SW 1271 (cell line): ENCODE results near the gene CECR2.
A peak's percentile ranks its signal among the peaks of the same experiment; 100 is the strongest.

Experiments used
- DNase-seq, 2 experiments: peaks; one replicate each; lab custom pipeline; 2025; lab: John Stamatoyannopoulos, UW

Gene CECR2

GRCh38 chr22:17470880-17471500, 101.7 kb downstream of the CECR2 start:
- DNase-seq = no peak

- DNase-seq = no peak
Observed at GRCh38 chr22:17471886-17472535, 102.8 kb downstream of the CECR2 start.

GRCh38 chr22:17472932-17473331, 103.7 kb downstream of the CECR2 start:
- DNase-seq = no peak

DNA sequence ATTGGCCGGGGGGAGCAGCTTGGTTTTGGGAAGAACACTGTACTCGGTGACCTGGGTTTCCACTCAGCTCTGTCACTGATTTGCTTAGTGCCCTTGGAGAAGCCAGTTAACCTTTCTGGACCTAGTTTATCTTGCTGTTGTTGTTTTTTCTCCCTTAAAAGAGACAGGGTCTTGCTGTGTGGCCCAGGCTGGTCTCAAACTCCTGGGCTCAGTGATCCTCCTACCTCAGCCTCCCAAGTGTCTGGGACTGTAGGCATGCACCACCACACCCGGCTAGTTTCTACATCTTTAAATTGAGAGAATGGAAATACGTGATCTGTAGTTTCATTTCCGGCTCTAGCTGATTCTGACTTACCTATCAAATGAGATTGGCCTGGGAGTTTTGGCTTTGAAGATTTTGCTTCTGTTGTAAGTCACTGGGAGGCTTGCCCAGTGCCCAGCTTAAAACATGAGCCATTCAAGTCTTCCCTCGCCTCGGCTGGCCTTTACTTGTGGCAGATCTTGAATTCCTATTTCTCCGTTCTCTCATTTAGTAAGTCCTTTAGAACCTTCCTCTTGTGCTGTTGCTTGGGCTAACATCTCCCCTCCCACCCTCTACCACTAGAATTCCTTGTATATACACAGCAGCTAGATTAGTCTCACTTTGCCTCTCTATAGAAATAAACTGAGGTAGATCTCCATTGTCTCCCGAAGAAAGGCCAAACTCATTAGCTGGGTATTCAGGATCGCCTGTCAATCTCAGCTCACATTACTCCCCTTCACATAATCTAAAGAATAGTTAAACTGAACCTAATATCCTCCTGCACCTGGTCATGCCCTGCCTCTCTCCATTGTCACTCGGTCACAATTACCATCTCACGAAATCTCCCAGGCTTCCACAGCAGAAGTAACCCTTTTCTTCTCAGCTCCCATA, 106.3 kb downstream of the CECR2 start:
- no peak for DNase-seq

DNA sequence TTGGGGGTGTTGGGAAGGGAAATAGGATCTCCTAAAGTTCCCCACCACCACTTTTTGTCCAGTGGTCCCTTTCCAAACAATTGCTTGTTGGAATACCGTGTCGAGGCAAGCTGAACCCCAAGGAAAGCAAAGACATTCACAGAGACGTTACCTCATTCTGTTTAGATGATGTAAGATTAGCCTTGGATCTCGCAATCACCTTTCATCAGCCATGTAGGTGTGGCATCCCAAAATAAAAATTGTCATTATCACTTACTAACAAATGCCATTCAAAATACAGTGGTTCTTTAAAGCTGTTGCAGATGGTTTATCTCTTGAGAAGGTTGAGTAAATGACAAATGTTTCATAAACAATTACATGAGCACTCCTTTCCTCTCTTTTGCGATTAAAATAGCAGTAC, 107.6 kb downstream of the CECR2 start:
- no peak for DNase-seq

DNA sequence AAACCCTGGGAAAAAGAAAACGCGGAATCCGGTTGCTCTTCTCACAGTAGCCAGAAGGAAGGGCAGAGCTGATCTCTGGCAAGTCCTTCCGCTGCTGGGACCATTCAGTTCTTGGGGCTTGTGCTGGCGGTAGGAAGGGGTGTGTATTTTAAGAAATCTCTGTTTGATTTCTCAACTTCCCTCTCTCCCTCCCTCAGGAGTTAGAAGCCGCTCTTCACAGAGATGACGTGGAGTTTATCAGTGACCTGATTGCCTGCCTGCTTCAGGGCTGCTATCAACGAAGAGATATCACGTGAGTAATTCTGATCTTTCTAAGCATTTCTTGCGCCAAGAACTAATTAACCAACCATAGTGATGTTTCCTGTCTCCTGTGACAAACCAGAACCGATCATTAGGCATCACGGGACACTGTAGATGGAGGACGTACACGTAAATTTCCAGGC, 108.2 kb downstream of the CECR2 start:
- no peak for DNase-seq

- DNase-seq = no peak
Observed at GRCh38 chr22:17479135-17479534, 109.9 kb downstream of the CECR2 start.

- DNase-seq = no peak
Observed at GRCh38 chr22:17481424-17481823, 112.2 kb downstream of the CECR2 start.

DNA sequence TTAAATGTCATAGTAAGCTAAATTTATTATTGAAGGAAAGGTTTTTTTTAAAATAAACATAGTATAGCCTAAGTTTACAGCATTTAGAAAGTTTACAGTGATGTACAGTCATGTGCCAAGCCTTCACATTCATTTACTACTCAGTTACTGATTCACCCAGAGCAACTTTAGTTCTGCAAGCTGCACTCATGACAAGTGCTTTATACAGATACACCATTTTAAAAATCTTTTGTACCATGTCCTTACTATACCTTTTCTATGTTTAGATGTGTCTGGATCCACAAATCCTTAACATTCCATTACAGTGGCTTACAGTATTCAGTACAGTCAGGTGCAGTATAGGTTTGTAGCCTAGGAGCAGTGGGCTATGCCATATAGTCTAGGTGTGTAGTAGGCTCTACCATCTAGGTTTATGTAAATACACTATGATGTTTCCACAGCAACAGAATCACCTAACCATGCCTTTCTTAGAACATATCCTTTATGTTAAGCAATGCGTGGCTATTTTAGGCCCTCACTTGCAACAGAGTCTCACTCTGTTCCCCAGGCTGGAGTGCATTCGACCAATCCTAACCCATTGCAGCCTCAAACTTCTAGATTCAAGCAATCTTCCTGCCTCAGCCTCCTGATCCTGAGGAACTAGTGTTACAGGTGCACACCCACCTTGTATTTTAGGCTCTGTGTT, 114.6 kb downstream of the CECR2 start:
- no peak for DNase-seq

GRCh38 chr22:17484608-17485007, 115.3 kb downstream of the CECR2 start:
- DNase-seq = no peak

DNA sequence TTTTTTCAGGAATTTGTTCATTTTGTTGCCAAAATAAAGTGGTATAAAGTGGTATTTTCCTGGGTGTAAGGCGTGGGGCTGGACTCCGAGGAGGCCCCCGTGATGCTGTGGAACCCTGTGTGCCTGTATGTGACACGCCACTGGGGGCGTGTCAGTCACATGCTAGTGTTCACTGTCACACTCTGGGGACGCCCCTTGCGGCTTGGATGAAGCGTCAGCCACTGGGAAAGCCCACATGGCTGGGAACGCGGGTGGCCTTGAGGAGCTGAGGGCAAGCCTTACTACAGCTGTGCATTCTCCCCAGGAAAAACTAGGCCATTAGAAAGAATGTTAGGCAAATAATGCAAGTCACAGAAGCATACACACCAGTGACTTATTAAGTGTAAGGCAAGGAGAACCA, 117.1 kb downstream of the CECR2 start:
- DNase-seq = no peak

DNA sequence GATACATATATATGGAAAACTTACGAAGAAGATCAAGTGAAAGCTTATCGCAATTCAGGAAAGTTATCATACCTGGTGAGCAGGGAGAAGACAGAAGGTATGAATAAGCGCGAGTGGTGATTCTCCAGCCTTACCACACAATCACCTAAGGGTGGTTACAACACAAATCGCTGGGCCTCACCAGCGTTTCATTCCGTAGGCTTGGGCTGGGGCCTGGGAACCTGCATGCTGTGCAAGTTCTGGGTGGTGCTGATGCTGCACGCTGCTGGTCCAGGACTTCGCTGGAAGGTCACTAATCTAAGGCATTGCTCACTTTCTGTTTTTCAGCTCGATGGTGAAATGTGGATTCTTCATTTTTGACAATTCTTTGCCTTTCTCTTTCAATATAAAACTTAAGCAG, 117.5 kb downstream of the CECR2 start:
- DNase-seq = no peak

DNA sequence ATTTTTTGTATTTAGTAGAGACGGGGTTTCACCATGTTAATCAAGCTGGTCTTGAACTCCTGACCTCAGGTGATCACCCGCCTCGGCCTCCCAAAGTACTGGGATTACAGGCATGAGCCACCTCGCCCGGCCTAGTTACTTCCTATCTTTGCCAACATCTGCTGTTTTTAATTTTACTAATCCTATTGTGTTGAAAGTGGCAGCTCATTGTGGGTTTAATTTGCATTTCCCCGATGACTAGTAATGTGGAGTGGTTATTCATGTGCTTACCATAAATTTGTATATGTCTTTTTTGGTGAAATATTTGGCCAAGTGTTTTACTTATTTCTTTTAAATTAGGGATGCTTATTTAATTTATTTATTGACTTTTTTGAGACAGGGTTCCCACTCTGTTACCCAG, 119.8 kb downstream of the CECR2 start:
- no peak for DNase-seq

DNA sequence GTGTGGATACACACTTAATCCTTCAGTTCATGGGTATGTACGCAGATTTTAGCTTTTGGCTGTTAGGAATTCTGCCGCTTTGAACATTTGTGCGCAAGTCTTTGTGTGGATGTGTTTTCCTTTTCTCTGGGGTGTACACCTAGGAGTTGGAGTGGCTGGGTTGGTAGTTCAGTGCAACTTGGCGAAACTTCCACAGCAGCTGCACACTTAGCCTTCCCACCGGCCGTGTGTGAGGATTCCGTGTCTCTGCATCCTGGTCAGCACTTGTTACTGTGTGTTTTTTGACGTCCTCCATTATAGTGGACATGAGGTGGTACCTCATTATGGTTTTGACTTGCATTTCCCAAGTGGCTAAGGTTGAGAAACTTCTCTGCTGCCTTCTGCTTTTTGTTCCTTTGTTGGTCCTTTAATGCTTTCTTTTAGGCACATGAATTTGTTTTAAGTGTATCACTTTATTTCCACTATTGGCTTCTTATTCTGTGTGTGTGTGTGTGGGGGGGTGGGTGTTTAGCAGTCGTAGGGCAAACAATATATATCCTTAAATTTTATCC, 121.9 kb downstream of the CECR2 start:
- no peak for DNase-seq

- DNase-seq = no peak
Observed at GRCh38 chr22:17492247-17492646, 123.0 kb downstream of the CECR2 start.

GRCh38 chr22:17493419-17493981, 124.2 kb downstream of the CECR2 start:
- DNase-seq = no peak

- no peak for DNase-seq
Observed at GRCh38 chr22:17496841-17497240, 127.6 kb downstream of the CECR2 start.

DNA sequence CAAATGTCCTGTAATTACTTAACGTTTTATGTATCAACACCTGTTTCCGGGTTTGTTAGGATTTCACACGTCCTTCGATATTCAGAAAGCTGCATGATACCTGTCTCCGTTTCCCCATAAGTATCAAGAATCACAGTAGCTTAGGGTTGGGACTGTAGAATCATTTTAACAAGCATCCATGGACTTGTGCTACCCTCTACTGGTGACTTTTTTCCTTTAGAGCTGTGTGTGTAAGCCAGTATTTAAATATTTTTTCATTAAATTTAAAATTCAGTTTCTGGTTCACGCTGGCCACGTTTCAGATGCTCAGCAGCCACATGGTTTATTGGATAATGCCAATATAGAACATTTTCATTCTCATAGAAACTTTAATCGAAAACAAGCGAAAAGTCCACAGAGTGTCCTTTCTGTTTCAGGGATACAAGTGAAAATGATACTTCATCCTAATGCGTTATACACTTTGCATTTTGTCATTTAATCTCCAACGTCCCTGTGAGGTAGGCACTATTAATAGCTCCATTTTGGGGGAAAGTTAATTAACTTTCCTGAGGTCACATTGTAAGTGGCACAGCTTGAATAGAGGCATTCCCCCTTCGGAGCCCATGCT, 132.5 kb downstream of the CECR2 start:
- DNase-seq = peak in 1 of 2 experiments; percentile 36

DNA sequence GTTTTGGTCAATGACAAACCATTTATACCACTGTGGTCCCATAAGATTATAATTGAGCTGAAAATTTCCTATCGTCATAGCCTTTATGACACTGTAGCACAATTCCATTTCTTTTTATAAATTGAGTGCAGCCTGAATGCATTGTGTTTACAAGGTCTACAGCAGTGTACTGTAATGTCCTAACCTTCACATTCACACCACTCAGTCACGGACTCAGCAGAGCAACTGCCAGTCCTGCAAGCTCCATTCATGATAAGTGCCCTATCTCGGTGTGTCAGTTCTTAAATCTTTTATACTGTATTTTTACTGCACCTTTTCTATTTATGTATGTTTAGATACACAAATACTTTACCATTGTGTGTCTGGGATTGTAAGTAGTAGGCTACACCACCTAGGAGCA, 138.8 kb downstream of the CECR2 start:
- no peak for DNase-seq

GRCh38 chr22:17512960-17513359, 143.7 kb downstream of the CECR2 start:
- DNase-seq = no peak

DNA sequence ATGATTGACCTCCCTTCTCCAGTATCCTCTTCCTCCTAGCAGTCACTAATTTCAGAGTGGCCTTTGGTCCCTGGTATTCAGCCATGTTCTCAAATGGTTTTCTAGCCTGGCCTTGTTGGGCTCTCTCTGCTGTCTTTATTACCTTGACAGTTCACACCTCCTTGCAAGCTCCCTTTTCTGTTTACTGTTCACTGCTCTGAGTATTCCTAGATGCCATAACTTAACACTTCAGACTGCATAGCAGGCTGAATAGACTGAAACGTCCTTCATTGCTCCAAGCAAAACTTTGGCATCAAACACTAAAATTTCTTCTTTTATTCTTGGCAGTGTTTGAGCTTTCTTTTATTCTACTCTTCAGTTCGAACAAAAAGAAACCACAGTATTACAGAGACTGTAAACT, 144.4 kb downstream of the CECR2 start:
- no peak for DNase-seq
